ENCODE data around the gene GIGYF2.

The GIGYF2 gene

DNA sequence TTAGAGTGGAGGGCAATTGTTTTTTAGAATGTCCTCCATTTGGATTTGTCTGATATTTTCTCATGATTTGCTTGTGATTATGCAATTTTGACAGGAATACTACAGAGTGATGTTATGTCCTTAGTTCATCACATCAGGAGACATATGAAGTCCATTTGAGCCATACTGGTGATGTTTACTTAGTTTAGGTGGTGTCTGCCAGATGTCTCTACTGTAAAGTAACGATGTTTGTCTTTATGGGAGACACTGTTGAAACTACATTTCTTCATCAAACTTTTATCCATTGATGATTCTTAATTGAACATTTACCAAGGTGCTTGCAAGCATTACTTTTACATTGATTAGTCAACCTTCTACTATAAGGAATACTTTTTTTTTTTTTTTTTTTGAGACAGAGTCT lies 168.0 kb downstream of the GIGYF2 start:
- no peak for DNase-seq
- Histone ChIP-seq H3K4me1 (ENCODE audit: control insufficient read depth, insufficient read depth, low read length, poor library complexity, severe bottlenecking) (no peaks in the 10 kb centered on the region), H3K4me3 (ENCODE audit: insufficient read depth, low read depth, low read length, poor library complexity, severe bottlenecking) (no peak overlapping the region), H3K27me3 (replicated peaks; ENCODE audit: control insufficient read depth, insufficient read depth, low read length, poor library complexity, severe bottlenecking) (no peaks in the 10 kb centered on the region), H3K36me3 (ENCODE audit: control insufficient read depth, insufficient read depth, low read length) (no peaks in the 10 kb centered on the region), H3K9me3 (ENCODE audit: control insufficient read depth, low read length) (no peaks in the 10 kb centered on the region), H3K27ac (ENCODE audit: insufficient read depth, low read length, poor library complexity, severe bottlenecking) (no peak overlapping the region)

DNA sequence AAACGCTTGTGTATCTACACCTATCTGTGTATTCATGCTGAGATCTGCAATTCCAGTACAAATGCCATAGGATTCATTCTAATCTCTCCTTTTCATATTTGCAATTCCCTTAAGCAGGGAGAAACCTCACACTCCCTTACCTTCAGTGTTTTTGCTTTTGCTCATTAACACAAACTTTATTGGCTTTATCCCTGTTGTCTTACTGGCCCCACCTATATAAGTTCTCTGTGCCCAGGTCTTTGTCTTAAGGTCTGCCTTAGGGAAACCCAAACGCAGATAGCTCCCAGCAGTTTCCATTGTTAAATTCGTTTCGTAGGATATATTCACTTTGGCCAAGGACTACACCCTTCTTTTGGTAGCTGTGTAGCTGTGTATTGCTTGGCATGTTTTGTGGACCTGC lies 169.0 kb downstream of the GIGYF2 start:
- no peak overlapping the region for H3K4me3 ChIP-seq (ENCODE audit: insufficient read depth, low read depth, low read length, poor library complexity, severe bottlenecking)

DNA sequence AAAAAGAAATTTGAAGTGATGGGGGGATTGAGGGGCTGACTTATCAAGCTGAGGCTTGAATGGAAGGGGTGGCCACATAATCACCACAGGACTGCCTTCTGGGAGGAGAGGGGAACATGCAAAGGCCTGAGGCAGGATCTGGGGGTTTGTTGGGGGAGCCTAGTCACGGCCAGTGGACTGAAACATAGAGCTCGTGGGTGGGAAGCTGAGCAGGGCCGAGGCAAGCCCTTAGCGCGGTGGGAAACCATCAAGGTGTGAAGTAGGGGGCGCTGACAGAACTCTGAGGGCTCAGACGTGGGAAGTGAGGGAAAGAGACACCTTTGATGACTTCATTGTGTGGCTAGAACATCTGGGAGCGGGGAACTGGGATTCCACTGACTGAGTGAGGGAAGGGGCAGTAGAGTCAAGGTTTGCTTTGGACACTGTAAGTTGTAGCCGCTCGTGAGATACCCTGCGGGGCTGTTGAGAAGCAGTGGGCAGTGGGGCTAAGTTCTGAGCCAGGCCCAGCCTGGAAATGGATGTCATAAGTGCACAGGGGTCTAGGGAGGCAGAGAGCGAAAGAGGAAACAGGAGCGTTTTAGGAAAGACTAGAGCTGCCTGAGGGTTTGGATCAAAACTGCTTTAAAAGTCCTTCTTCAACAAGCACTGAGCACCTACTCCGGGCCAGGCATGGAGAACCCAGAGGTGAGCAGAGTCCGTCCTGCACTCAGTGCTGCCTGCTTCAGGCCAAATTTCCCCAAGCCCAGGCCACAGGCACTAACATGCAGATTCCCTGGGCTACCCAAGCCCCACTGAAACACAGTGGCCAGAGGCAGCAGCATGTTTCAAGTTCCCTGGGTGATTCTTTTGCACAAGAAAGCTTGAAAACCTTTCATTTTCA lies 172.2 kb downstream of the GIGYF2 start:
- no peaks in the 10 kb centered on the region for H3K36me3 ChIP-seq (ENCODE audit: control insufficient read depth, insufficient read depth, low read length)
- H3K9me3 ChIP-seq (ENCODE audit: control insufficient read depth, low read length), result no peaks in the 10 kb centered on the region
- no peak overlapping the region for H3K4me3 ChIP-seq (ENCODE audit: insufficient read depth, low read depth, low read length, poor library complexity, severe bottlenecking)
- no peak for DNase-seq
- no peaks in the 10 kb centered on the region for H3K4me1 ChIP-seq (ENCODE audit: control insufficient read depth, insufficient read depth, low read length, poor library complexity, severe bottlenecking)
- H3K27ac ChIP-seq (ENCODE audit: insufficient read depth, low read length, poor library complexity, severe bottlenecking), result no peak overlapping the region
- peaks cover under 1% of the 10 kb centered on the region for H3K27me3 ChIP-seq (replicated peaks; ENCODE audit: control insufficient read depth, insufficient read depth, low read length, poor library complexity, severe bottlenecking)

More for the DNA sequence above, 169.0 kb downstream of the GIGYF2 start:
- H3K27ac ChIP-seq (ENCODE audit: insufficient read depth, low read length, poor library complexity, severe bottlenecking), result no peak overlapping the region
- DNase-seq, result no peak
- no peaks in the 10 kb centered on the region for H3K36me3 ChIP-seq (ENCODE audit: control insufficient read depth, insufficient read depth, low read length)
- no peaks in the 10 kb centered on the region for H3K27me3 ChIP-seq (replicated peaks; ENCODE audit: control insufficient read depth, insufficient read depth, low read length, poor library complexity, severe bottlenecking)
- no peaks in the 10 kb centered on the region for H3K4me1 ChIP-seq (ENCODE audit: control insufficient read depth, insufficient read depth, low read length, poor library complexity, severe bottlenecking)
- no peaks in the 10 kb centered on the region for H3K9me3 ChIP-seq (ENCODE audit: control insufficient read depth, low read length)

DNA sequence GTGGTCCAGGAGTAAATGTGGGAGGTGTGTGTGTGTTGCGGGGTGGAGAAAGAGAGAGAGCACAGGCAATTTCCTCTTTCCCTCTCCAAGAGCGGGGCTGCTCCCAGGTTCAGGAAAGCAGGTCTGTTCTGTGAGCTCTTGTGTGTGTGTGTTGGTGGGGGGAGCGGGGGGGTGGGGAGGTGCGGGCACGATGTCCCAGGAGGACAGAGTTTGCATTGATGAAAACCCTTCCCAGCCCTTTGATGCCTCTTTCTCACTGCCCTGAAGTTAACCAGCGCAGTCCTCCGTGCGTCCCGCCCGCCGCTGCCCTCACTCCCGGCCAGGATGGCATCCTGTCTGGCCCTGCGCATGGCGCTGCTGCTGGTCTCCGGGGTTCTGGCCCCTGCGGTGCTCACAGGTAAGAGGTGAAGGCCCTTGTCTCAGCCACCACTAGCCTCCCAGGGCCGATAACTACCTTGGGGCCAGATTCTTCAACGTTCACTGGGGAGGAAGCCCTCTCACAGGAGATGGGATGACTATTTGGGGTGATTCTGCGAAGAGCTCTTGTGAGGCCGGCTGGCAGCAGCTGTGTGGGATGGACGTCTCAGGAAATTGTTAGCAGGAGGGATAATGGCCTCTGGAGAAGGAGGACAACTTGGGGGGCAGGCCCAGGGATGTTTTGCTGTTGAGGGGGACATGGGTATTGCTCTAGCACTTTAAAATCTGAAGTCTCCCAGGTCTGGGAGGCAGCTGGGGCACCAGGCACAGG lies 173.1 kb downstream of the GIGYF2 start, which contains the start of gene SNORC:
TSS of gene SNORC (plus strand) at position 247 of the 748 bp plus-strand sequence. CDS start at position 325, 78 bp downstream.
- no peak for DNase-seq
- H3K4me3 ChIP-seq (ENCODE audit: insufficient read depth, low read depth, low read length, poor library complexity, severe bottlenecking), result no peak within 1 kb of the TSS
- H3K27ac ChIP-seq (ENCODE audit: insufficient read depth, low read length, poor library complexity, severe bottlenecking), result no peak within 1 kb of the TSS

DNA sequence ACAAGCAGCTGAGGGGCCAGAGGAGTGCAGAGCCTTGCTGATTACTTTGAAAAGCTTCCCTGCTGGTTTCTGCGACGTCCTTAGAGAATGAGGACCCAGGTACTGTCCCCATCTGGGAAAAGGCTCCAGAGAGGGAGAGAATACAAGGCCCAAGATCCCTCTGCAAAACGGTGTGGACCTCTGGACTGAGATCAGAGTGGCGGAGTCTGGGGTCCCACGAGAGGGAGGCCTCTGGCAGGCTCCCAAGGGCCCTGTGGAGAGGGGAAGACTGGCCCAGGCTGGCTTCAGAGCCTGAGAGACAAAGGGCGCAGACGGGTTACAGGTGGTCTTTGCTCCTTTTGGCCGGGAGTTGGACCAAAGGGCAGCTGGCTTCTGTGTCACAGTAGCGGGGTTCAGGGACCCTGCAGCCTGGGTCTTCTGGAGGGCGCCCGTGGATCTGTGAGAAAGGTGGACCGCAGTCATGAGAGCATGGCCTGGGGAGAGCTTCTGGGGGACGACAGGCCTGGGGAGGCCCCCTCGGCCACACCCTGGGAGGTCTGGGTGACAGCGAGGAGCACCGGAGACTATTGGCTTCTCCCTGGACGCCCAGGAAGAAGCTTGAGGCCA lies 173.7 kb downstream of the GIGYF2 start:
- H3K4me1 ChIP-seq (ENCODE audit: control insufficient read depth, insufficient read depth, low read length, poor library complexity, severe bottlenecking), result peaks cover 5% of the 10 kb centered on the region
- no peak for DNase-seq
- no peak overlapping the region for H3K27ac ChIP-seq (ENCODE audit: insufficient read depth, low read length, poor library complexity, severe bottlenecking)
- H3K9me3 ChIP-seq (ENCODE audit: control insufficient read depth, low read length), result no peaks in the 10 kb centered on the region
- H3K4me3 ChIP-seq (ENCODE audit: insufficient read depth, low read depth, low read length, poor library complexity, severe bottlenecking), result no peak overlapping the region
- peaks cover 10% of the 10 kb centered on the region for H3K27me3 ChIP-seq (replicated peaks; ENCODE audit: control insufficient read depth, insufficient read depth, low read length, poor library complexity, severe bottlenecking)
- H3K36me3 ChIP-seq (ENCODE audit: control insufficient read depth, insufficient read depth, low read length), result no peaks in the 10 kb centered on the region

More for the DNA sequence above, 173.1 kb downstream of the GIGYF2 start, which contains the start of gene SNORC:
- Histone ChIP-seq H3K4me1 (ENCODE audit: control insufficient read depth, insufficient read depth, low read length, poor library complexity, severe bottlenecking) (no peaks in the 10 kb centered on the region), H3K27me3 (replicated peaks; ENCODE audit: control insufficient read depth, insufficient read depth, low read length, poor library complexity, severe bottlenecking) (peaks cover 6% of the 10 kb centered on the region), H3K9me3 (ENCODE audit: control insufficient read depth, low read length) (no peaks in the 10 kb centered on the region), H3K36me3 (ENCODE audit: control insufficient read depth, insufficient read depth, low read length) (no peaks in the 10 kb centered on the region)

DNA sequence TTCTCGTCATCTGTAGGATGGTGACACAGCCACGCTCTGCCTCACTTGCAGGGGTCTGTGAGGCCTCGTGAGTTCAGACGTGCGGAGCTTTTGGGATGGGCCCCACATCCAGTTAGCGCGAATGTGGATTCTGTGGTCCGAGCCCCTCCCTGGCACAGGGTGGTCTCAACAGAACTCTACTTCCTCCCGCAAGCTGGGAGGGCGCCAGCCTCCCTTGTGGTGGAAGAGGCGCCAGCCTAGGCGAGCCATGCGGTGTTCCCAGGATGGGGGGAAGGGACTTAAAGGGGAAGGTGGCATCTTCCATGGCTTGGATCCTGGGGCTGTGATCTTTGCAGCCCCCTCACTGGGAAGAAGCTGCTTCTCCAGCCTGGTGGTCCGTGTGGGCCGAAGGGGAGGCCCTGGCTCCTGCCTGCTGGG lies 174.3 kb downstream of the GIGYF2 start:
- H3K4me3 ChIP-seq (ENCODE audit: insufficient read depth, low read depth, low read length, poor library complexity, severe bottlenecking), result no peak overlapping the region
- H3K27ac ChIP-seq (ENCODE audit: insufficient read depth, low read length, poor library complexity, severe bottlenecking), result no peak overlapping the region
- no peaks in the 10 kb centered on the region for H3K36me3 ChIP-seq (ENCODE audit: control insufficient read depth, insufficient read depth, low read length)
- peaks cover 10% of the 10 kb centered on the region for H3K27me3 ChIP-seq (replicated peaks; ENCODE audit: control insufficient read depth, insufficient read depth, low read length, poor library complexity, severe bottlenecking)
- H3K9me3 ChIP-seq (ENCODE audit: control insufficient read depth, low read length), result no peaks in the 10 kb centered on the region
- DNase-seq, result no peak
- peaks cover 5% of the 10 kb centered on the region for H3K4me1 ChIP-seq (ENCODE audit: control insufficient read depth, insufficient read depth, low read length, poor library complexity, severe bottlenecking)

DNA sequence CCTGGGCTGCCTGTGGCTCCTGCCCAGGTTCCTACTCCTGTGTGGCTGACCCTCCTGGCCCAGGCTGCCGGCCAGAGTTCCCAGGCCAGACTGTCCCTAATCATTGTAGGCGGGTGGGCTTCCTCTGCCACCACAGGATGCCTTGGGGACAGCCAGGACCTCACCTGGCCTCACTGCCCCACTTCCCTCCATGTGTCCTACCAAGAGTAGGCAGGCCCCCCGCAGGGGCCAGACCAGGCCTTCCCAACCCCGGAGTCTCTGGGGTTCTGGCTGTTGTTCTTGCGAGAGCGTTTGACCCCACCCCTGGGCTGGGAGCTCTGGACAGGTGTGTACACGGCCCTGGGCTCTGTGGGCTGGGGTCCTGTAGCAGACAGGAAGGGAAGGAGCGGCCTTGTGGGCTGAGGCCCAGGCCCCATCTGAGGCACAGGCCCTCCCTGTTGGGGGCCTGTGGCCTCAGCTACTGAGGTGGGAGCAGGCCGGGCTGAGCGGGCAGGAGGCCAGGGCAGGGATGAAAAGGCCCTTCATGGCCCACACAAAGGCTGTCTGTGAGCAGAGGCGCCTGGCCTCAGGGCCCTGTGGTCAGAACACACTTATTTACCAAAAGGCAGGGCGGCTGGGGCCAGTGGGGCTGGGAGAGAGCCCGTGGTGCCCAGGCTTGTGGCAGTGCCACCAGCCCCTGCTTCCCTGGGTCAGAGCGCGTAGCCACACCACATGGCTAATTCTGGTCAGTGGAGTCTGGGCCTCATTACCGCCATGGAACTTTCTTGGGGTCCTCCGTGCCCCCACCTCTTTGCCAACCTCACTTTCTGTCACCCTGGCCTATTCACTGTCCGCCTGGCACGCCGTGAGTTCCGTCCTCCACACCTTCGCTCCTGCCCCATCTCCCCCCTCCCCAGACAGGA lies 175.0 kb downstream of the GIGYF2 start:
- no peak overlapping the region for H3K27ac ChIP-seq (ENCODE audit: insufficient read depth, low read length, poor library complexity, severe bottlenecking)
- H3K9me3 ChIP-seq (ENCODE audit: control insufficient read depth, low read length), result no peaks in the 10 kb centered on the region
- DNase-seq, result no peak
- no peaks in the 10 kb centered on the region for H3K36me3 ChIP-seq (ENCODE audit: control insufficient read depth, insufficient read depth, low read length)
- peaks cover 5% of the 10 kb centered on the region for H3K4me1 ChIP-seq (ENCODE audit: control insufficient read depth, insufficient read depth, low read length, poor library complexity, severe bottlenecking)
- H3K4me3 ChIP-seq (ENCODE audit: insufficient read depth, low read depth, low read length, poor library complexity, severe bottlenecking), result no peak overlapping the region
- H3K27me3 ChIP-seq (replicated peaks; ENCODE audit: control insufficient read depth, insufficient read depth, low read length, poor library complexity, severe bottlenecking), result peaks cover 10% of the 10 kb centered on the region

DNA sequence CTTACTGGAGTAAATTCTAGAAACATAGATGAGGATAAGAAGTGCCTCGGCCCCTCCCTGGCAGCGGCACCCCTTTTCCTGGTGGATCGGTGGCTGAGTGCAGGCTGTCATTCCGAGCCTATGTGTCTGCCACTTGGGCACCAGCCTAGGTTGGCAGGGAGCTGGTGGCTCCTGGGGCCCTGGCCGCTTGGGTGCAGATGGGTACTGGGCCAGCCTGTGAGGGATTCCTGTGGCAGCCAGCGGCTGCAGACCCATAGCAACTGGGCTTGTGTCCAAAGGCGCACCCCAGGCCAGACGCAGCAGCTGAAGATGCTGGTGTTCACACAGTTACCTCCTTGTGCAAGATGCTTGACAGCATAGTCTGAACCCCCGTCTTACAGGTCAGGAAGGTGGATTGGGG lies 175.7 kb downstream of the GIGYF2 start:
- peaks cover 5% of the 10 kb centered on the region for H3K4me1 ChIP-seq (ENCODE audit: control insufficient read depth, insufficient read depth, low read length, poor library complexity, severe bottlenecking)
- DNase-seq, result no peak
- peaks cover 10% of the 10 kb centered on the region for H3K27me3 ChIP-seq (replicated peaks; ENCODE audit: control insufficient read depth, insufficient read depth, low read length, poor library complexity, severe bottlenecking)
- H3K9me3 ChIP-seq (ENCODE audit: control insufficient read depth, low read length), result no peaks in the 10 kb centered on the region
- no peaks in the 10 kb centered on the region for H3K36me3 ChIP-seq (ENCODE audit: control insufficient read depth, insufficient read depth, low read length)
- H3K4me3 ChIP-seq (ENCODE audit: insufficient read depth, low read depth, low read length, poor library complexity, severe bottlenecking), result no peak overlapping the region
- no peak overlapping the region for H3K27ac ChIP-seq (ENCODE audit: insufficient read depth, low read length, poor library complexity, severe bottlenecking)

DNA sequence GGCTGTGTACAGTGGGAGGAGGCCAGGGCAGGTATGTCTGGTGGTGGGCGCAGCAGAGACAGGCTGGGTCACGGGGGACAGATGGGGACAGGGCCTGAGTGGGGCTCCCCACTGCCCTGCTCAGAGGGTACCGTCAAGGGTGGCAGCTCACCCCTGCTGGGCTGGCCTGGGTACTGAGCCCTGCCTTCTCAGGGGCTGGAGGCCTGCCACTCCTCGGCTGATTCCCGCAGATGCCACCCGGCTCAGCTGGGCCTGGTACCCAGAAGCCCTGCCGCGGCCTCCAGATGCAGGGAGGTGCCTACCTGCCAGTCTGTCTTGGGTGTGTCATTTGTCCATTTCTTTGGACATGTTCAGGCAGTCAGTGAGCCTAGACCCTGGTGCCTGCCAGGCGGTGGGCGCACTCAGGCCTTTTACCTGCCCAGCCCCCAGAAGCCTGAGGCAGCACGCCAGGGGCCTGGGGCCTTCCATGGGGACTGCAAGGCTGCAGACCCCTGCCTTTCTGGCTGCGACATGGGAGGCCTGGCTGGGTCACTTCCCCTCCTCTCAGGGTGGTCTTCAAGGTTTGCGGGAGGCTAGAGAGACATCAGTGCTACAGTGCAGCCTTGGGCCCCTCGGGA lies 176.3 kb downstream of the GIGYF2 start:
- DNase-seq, result no peak
- Histone ChIP-seq H3K4me1 (ENCODE audit: control insufficient read depth, insufficient read depth, low read length, poor library complexity, severe bottlenecking) (peaks cover 5% of the 10 kb centered on the region), H3K36me3 (ENCODE audit: control insufficient read depth, insufficient read depth, low read length) (no peaks in the 10 kb centered on the region), H3K9me3 (ENCODE audit: control insufficient read depth, low read length) (no peaks in the 10 kb centered on the region), H3K27me3 (replicated peaks; ENCODE audit: control insufficient read depth, insufficient read depth, low read length, poor library complexity, severe bottlenecking) (peaks cover 10% of the 10 kb centered on the region), H3K4me3 (ENCODE audit: insufficient read depth, low read depth, low read length, poor library complexity, severe bottlenecking) (no peak overlapping the region), H3K27ac (ENCODE audit: insufficient read depth, low read length, poor library complexity, severe bottlenecking) (no peak overlapping the region)

All from effector memory CD4-positive, alpha-beta T cell (primary cell).